C4-2B (cell line): ENCODE measurements around the gene PADI1.

Source experiments
- CTCF ChIP-seq: fragments of 450-650 bp; conservative IDR thresholded peaks from 2 replicates; pipeline ENCODE4 v1.5.1; 2017; ENCODE audit warnings: mild to moderate bottlenecking
- ZFX ChIP-seq: fragments of 450-650 bp; IDR thresholded peaks from 2 replicates; pipeline ENCODE4 v1.6.1; 2017

GRCh38 chr1:17207046-17207445 is 2.1 kb downstream of the PADI1 start:
- TF ChIP-seq CTCF (no peak), ZFX (no peak)
